NOMO-1 treated with dmso at 0.1 percent for 144 hours (cell line): ENCODE results near the gene KIAA0040.

Source experiments
- DNase-seq: peaks from one replicate; lab custom pipeline; 2025; ENCODE audit not compliant: unreplicated experiment; lab: John Stamatoyannopoulos, UW

KIAA0040 gene

GRCh38 chr1:175192630-175193526 lies at the start of gene KIAA0040:
Gene KIAA0040 (minus strand): TSS chr1:175192776. CDS start chr1:175161013, 31,763 bp downstream.
- peak; percentile 75 for DNase-seq

- DNase-seq: no peak
These were observed 44.8 kb upstream of the KIAA0040 start for GRCh38 chr1:175237389-175237788.

- no peak for DNase-seq
These were observed 42.1 kb upstream of the KIAA0040 start for GRCh38 chr1:175234639-175235038.

- DNase-seq: no peak
These were observed 39.8 kb upstream of the KIAA0040 start for GRCh38 chr1:175232335-175232734.

- DNase-seq: no peak
These were observed 33.2 kb upstream of the KIAA0040 start for GRCh38 chr1:175225805-175226129.

- DNase-seq: no peak
These were observed 29.8 kb upstream of the KIAA0040 start for GRCh38 chr1:175222296-175222938.

- DNase-seq: no peak
These were observed 29.1 kb upstream of the KIAA0040 start for GRCh38 chr1:175221557-175222175.

- no peak for DNase-seq
These were observed 28.4 kb upstream of the KIAA0040 start for GRCh38 chr1:175220853-175221556.

- no peak for DNase-seq
These were observed 27.2 kb upstream of the KIAA0040 start for GRCh38 chr1:175219774-175220173.

GRCh38 chr1:175218786-175219434 lies 26.3 kb upstream of the KIAA0040 start:
- DNase-seq: no peak

- no peak for DNase-seq
These were observed 25.4 kb upstream of the KIAA0040 start for GRCh38 chr1:175217721-175218531.

GRCh38 chr1:175216444-175216843 lies 23.9 kb upstream of the KIAA0040 start:
- no peak for DNase-seq

GRCh38 chr1:175211656-175212055 lies 19.1 kb upstream of the KIAA0040 start:
- no peak for DNase-seq

- no peak for DNase-seq
These were observed 18.2 kb upstream of the KIAA0040 start for GRCh38 chr1:175210744-175211143.

GRCh38 chr1:175209493-175209921 lies 16.9 kb upstream of the KIAA0040 start:
- DNase-seq: peak; percentile 47

GRCh38 chr1:175208773-175209492 lies 16.4 kb upstream of the KIAA0040 start:
- peak; percentile 78 for DNase-seq

GRCh38 chr1:175207971-175208370 lies 15.4 kb upstream of the KIAA0040 start:
- DNase-seq: no peak

GRCh38 chr1:175206687-175207086 lies 14.1 kb upstream of the KIAA0040 start:
- no peak for DNase-seq

GRCh38 chr1:175204330-175204729 lies 11.8 kb upstream of the KIAA0040 start:
- no peak for DNase-seq
